GM18909 (cell line): ENCODE data around the gene COLEC12.

Source experiments
- ATAC-seq: cut with Tn5 transposase; IDR thresholded peaks from one replicate; pipeline ENCODE4 v1.9.1; 2021; ENCODE audit warnings: mild to moderate bottlenecking; ENCODE audit not compliant: unreplicated experiment, poor library complexity

COLEC12 gene

DNA sequence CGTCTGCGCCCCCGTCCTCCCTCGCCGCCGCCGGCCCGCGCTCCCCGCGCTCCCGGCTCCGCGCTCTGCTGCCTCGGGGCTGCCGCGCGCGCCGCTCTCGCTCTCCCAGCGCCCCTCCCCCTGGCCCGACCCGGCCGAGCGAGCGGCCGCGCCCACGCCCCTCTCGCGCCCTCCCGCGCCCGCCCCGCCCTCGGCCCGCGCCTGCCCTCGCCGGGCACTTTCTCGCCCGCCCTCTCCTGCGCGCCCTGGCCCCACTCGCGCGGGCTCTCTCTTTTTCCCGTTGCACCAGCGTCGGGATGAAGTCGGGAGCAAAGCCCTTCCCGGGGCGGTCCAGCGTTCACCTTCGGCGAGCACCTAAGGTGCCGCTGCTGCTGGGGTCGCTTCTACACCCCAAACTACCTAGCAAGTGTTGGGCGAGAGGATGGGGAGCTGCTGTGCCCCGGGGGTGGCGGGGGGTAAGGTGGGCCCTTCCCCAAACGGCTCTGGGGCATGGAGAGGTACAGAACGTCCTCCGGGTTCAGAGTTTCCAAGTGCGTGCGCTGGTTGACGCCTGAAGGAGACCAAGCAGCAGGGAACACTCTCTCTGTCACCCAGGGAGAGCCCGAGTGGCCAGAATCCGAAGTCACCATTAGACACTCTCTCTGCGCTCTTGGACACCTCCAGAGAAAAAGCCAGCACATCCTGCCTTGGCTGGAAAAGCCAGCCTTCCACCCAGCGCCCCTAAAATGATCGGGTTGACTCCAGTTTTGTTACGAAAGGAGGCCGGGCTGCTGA lies at the start of gene COLEC12:
TSS of gene COLEC12 (minus strand) at position 70 of the 774 bp plus-strand sequence. CDS start 187 bp downstream, outside the sequence.
- no peak for ATAC-seq

DNA sequence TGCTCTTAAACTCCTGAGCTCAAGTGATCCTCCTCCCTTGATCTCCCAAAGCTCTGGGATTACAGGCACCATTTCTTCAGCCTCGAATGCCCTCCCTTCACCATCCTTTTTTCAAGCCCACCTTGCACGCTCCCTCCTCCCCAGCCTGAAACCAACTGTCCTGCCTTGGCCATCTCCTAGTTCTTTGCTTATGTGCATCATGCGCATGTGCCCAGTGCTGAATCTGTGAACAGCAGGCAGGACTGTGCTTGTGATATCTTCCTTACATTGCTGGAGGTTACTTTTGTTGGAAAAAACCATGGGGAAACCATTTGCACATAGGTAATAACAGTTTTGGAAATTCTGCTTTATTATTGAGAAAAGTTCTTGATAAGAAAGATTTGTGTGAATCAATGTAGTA lies 49.5 kb upstream of the COLEC12 start:
- no peak for ATAC-seq

DNA sequence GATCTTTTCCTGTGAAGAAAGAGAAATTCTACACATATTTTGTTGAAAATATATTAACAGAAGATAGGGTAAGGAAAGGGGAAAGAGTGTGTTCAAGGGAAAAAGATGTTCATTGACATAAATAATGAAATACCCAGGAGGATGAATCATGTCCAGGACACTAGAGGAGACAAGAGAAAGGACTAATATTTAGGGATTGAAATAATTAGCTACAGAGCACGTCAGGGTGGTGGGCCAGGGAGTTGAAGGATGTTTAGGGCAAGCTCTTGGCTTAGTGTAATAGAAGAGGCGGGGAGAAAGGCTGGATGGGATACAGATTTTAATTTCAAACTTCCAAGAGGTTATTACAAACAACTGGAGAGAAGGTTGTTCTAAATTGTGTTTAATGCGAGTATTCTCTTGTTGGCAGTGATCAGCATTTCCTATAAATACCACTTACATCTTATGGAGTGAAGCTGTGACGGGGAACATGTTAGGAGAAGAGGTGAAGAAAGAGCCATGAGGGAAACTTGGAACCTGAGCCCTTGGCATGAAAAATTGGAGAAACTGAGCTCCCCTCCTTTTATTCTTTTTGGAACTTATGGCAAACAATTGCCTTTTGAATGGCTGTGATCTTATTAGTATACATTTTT lies 43.1 kb upstream of the COLEC12 start:
- no peak for ATAC-seq

DNA sequence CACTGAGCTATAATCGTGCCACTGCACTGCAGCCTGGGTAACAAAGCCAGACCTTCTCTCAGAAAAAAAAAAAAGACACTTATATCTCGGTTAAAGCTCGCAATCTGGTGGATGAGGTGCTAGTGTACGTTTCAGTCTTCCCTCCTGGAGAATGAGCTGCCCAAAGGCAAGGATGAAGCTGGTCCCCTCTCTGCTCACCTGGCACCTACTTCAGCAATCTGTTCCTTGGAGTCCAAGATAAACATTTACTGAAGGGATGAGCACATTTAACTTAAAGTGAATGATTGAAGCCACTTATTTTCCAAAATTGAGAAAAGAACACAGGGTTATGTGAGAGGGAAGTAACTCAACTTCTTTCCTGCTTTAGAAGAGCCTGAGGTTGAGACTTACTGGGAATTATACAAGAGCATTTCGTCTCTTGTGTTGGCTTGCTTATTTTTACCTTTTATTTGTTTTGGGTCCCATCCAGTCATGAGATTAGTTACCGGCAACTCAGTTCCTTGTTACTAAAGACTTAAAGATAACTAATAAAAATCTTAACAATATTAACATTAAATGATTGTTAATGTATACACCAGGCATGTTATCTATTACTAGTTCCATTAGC lies 33.6 kb upstream of the COLEC12 start:
- no peak for ATAC-seq

DNA sequence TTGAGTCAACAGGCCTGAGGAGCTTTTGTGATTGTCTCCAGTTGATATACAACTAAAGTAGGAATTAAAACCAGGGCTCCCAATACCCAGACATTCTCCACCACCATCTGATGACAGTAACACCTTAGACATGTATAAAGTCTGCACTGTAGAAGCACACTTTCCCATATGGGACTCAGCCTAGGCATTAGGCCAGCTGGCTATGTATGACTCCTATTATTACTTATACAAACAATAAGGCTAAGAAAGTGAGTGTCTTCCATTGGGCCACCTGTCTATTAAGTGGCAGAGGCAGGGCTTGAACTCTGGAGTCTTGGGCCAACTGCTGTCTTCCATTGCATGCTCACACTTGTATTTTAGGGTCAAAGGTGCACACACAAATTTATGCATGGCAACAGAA lies 32.1 kb upstream of the COLEC12 start:
- no peak for ATAC-seq

DNA sequence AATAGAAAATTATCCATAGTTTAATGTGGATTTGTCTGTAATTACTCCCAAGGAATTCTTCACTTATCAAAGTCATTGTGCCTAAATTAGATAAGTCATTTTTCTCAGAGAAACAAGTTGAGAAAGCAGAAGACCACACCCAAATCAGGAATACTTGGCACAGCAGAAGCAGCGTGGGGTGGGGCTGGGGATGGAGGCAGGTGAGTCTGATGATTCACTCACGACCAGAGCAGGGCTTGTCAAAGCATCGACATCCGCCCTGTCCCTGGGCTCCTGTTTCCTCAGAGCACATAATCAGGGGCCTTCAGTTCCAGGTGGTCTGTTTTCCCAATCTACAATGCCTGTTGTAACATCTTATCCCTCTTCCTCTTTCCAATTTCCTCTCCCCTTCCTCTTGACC lies 31.5 kb upstream of the COLEC12 start:
- ATAC-seq, result no peak

DNA sequence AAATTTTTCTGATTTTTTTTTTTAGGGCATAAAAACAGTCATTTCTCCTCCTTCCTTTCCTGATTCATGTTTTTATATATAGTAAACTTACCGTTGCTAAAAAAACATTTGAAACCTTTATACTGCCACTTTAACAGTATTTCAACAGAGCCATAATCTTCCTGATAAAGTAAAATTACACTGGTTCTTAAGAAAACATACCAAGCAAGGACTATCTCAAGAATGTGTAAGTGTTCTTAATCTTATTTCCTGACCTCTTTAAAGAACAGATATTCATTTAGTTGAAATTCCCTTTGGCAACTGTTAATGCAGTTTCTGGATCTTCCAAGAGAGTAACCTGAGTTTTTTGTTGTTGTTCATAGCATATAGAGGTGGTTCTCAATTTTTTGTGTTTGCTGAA lies 26.6 kb upstream of the COLEC12 start:
- ATAC-seq, result no peak

DNA sequence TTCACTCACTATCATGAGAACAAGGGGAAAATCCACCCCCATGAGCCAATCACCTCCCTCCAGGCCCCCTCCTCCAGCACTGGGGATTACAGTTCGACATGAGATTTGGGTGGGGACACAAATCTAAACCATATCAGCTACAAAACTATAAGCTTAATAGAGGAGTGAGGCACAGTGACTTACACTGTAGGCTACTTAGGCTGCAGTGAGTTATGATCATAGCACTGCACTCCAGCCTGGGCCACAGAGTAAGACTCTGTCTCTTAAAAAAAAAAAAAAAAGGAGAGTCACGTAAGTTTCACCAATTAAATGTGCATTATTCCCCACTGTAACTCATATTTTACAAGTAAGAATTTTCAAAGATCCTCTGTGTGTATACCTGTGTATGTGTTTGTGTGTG lies 26.2 kb upstream of the COLEC12 start:
- no peak for ATAC-seq

DNA sequence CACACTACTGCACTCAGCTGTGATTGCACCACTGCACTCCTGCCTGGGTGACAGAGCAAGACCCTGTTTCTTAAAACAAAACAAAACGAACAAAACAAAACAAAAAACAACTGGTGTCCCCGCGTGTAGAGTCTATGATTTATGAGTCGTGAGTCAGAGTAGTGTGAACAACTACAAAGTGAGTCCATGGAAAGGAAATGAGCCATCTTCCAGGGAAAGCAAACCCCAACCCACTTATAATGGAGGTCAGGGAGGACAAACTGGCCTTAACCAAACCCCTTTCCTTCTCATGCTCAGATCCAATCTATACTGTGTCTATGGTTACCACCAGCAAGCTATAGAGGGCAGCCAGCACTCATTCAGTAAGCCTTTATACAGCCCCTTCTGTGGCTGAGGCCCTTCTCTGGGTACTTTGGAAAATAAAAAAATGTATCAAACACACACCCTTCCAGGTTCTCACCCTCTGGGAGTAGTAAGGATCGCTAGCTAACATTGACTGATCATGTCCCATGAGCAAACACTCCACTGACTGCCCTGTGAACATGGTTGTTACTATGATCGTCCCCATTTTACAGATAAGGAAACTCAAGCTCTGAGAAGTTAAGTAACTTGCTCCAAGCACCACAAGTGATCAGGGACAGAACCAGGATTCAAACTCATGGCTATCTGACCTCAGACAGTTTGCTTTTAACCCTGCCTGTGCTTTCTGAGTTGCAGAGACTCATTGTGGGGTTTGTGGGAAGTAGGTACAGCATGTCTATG lies 24.7 kb upstream of the COLEC12 start:
- no peak for ATAC-seq

DNA sequence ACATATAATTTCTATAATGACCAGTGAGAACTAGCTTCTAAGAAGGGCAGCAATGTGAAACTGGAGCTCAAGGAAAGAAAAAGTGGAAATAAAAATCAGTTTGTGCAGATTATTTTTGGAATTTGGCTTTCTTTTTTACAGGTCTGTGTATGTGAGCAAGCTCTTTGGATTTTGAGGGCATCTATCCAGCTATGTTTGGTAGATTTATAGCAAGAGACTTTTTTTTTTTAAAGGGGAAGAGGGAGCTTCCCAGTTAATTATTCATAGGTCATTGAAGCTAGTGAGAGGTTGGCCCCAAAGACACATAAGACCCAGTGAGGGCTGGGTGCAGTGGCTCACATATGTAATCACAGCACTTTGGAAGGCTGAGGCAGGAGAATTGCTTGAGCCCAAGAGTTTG lies 24.0 kb upstream of the COLEC12 start:
- ATAC-seq, result peak; percentile 79

DNA sequence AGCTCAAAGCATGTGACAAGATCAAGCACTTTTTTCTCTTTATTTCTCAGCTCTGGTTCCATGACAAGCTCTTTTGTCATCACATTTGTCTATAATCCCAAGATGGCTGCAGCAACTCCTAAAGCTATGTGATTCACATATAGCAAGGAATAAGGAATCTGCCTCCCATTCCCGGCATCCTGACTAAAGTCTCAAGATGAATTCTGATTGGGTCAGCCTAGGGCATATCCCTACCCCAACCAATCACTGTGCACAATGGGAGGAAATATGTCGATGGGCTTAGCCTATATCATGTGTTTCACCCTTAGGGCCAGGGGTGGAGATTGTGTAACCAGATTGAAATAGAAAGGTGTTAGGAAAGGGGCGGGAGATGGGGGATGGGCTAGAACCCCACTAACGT lies 23.1 kb upstream of the COLEC12 start:
- ATAC-seq, result no peak

DNA sequence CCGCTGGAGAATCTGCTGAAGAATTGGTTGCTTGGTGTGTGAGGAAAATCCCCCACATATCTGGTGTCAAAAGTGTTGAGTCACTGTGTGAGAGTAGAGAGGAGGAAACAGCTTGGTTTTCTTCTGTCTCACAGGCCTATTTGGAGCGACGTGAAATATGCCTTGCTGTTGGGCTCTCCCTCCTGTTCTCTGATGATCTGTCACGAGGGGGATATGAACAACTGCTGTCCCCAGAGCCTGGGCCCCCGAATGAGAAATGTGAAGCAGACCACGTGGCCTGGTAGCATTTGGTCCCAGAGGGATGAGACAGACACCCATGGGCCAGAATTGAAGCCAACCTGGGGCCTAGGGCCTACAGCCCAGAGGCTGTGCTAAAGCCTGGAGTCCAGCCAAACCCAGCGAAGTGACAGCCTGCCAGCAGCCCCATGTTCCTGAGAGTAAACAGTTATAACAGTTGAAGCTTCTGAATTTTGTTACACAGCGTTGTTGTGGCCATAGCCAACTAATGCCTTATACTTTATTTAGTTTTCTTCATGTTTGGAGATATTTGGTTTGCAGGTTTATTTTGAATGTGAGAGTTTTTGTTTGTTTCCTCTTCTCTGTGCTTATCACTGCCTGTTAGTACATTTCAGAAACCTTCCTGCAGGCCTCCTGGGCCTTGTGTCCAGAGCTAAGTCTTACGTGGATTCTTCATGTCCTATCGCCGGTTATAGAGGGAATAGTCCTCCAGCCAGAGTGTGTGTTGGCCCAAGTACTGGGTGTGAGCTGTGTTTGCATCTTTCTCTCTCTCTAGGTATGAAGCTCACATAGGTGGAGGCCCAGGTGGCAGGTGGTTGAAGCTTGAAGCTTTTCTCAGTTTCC lies 18.7 kb upstream of the COLEC12 start:
- ATAC-seq, result peak; percentile 93

DNA sequence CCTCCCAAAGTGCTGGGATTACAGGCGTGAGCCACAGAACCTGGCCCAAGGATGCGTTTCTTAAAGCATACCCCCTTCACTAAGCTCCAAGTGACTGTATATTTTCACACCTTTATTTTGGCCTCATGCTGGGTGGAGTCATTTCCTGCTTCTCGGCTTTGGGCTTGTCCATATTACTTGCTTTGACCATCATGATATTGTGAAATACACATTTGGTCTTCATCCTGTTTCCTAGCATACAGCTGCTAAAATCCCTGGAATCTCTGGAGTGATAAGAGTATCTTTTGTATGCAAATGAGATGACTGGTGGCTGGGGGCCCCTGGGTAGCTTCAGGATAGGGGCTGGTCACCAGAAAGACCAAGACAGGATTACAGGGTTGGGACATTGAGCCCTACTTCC lies 17.6 kb upstream of the COLEC12 start:
- no peak for ATAC-seq

DNA sequence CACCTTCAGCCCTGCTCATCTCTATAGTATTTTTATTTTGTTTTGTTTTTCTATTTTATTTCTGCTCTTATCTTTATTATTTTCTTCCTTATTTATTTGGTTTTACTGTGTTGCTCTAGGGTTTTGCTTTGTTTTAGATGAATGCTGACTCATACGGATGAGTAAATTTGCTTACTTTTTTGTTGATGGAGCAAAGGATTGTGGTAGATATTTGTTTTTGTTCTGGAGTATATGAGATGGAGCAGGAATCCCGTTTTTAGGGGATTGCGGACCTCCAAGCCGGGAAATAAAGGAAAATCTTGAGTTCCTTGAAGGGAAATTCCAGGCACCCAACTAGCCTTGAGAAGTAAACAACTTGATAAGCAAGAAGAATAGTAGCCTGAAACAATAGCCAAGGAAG lies 15.3 kb upstream of the COLEC12 start:
- ATAC-seq, result no peak

DNA sequence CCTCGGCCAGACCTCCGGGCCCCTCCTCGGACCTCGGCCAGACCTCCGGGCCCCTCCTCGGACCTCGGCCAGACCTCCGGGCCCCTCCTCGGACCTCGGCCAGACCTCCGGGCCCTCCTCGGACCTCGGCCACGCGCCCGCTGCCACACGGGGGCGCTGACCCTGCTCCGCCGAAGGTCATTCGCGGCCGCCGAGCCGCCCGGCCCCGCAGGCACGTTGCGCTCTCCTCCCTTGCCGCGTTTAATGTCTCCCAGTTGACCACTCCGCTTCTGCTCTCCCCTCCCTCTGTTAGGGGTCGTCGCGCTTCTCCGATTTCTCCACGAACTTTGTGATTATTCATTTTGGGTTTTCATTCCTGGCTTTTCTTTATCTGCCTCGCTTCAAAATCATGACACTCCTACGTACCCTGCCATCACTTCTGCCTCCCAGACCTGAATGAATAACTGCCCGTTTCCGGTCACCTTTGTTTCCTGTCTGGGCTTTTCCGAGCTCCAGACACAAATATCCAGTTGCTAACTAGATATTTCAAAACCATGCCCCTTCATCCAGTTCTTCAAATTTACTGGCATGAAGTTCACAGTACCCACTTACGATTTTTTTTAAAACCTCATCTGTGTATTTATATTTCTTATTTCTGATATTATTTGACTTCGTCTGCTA lies 14.8 kb upstream of the COLEC12 start:
- ATAC-seq, result no peak

DNA sequence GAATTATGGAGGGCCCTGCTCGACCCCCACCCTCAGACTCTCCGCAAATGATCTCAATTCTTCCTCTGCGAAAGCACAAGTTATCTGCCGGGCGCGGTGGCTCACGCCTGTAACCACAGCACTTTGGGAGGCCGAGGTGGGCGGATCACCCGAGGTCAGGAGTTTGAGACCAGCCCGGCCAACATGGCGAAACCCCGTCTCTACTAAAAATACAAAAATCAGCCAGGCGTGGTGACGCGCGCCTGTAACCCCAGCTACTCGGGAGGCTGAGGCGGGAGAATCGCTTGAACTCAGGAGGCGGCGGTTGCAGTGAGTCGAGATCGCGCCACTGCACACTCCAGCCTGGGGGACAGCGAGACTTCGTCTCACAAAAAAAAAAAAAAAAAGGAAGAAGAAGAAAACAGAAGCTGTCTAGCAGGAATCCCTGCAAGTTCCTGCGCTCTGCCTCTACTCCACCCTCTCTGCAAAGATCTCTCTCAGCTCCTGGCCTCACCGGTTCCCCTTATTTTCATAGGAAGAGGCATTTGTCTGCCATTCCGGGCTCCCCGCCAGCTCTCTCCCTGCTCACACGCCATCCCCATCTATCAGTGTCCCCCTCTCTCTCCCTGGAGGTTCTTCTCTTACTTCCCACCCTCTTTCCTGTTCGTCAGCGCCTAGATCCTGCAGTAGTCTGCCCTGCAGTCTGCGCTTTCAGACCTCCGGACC lies 13.5 kb upstream of the COLEC12 start:
- ATAC-seq, result no peak

DNA sequence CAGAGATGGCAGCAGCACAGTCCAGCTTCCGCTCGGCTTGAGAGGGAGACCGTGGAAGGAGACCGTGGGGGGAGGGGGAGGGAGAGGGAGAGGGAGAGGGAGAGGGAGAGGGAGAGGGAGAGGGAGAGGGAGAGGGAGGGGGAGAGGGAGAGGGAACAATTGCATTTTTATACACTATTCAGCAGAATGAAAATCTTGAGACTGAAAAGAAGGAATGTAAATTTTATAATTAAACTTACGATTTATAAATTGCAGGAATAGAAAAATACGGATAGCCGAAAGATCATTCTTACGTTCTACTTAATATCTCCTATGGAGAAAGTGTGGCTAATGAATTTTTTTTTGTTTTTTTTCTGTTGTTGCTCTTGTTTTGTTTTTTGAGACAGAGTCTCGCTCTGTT lies 12.5 kb upstream of the COLEC12 start:
- no peak for ATAC-seq

DNA sequence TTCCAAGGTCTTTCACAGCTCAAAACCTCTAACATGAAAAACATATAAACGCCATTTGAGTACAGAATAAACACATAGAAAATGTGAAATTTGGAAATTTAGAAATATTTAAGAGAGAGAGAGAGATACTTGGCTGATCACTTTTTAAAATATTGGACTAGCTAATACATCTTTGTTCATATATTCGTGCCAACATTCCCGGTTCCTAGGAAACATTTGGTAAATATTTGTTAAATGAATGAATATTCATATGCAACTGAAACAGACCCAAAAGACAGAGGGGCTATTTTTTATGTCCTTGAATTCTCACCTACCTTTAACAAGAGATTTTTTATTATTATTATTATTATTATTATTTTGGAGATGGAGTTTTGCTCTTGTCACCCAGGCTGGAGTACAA lies 8.3 kb upstream of the COLEC12 start:
- no peak for ATAC-seq

DNA sequence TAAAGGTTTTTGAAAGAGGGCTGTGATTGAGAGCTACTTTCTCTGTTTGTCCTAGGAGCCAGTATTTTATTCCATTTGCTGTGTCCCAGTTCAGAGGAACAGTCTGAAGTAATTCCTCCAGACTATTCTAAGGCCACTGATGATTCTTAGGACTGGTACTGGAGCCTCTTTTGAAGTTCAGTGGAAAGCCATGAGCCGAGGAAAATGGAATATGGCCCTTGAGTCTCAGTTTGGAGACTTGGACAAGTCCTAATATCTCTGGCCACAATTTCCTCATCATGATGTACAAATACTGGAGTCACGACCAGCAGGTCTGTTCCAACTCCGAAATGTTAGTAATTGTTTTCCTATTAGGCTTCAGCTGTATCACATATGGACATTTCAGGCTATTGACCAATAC lies 7.1 kb upstream of the COLEC12 start:
- no peak for ATAC-seq
